ENCODE data around the gene DDAH1.

GRCh38 chr1:85465786-85466134 lies 801 bp upstream of the DDAH1 start:
- TF ChIP-seq POLR2AphosphoS5 (IDR thresholded peaks at IDR 0.05; ENCODE audit: low read depth, low read length) (no peak), TAF1 (IDR thresholded peaks at IDR 0.05; ENCODE audit: borderline replicate concordance, low read depth, low read length) (no peak)
